Measurements from ENCODE around the gene CORO2B.
"Not testable (repeated sequence)": the region's sequence is repeated elsewhere in the genome, so short reads cannot be mapped to it uniquely, and the experiment has no call there.

Gene CORO2B

GRCh38 chr15:68643216-68643830, 64.5 kb downstream of the CORO2B start:
- no peak for TF ChIP-seq CTCF (IDR thresholded peaks at IDR 0.05; ENCODE audit: insufficient read depth, low read depth, low read length, missing control alignments)
- DNase-seq (ENCODE audit: low read depth) = no peak
- H3K4me3 ChIP-seq (ENCODE audit: low read depth, low read length) = no peak overlapping the region

DNA sequence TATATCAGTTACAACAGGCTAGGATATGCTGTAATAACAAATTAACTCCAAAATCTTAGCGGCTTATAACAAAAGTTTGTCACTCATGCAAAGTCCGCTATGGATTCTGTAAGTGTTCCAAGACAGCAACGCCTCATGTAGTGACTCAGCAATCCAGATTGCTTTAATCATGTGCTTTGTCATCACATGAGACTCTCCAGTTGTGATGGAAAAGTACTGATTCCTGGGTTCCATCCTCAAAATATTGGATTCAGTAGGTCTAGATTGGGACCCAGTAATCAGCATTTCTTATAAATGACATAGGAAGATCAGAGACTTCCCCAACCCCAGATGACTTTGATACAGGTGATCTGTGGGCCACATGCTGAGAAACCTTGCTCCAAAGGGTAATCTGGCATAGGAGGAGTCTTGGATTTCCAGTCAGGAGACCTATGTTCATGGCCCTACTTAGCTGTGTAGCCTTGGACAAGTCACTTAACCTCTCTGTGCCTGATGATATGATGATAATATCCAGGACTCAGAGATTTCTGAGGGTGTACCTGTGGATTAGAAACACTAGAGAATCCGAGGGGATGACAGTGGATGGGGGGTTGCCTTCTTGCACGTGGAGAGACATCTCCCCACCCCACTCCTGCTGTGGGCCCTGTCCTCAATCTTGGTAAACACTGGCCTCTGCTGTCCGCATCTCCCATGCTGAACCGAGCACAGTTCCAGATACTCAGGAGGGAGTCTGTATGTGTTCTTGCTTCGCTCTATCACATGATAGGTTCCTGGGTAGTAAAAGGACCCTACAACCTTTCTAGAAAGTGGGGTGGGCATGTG, 65.5 kb downstream of the CORO2B start:
- DNase-seq (ENCODE audit: low read depth) = no peak
- TF ChIP-seq CTCF (IDR thresholded peaks at IDR 0.05; ENCODE audit: insufficient read depth, low read depth, low read length, missing control alignments) = no peak
- H3K4me3 ChIP-seq (ENCODE audit: low read depth, low read length) = no peak overlapping the region

- TF ChIP-seq CTCF (IDR thresholded peaks at IDR 0.05; ENCODE audit: insufficient read depth, low read depth, low read length, missing control alignments) = no peak
- no peak overlapping the region for H3K4me3 ChIP-seq (ENCODE audit: low read depth, low read length)
- no peak for DNase-seq (ENCODE audit: low read depth)
These were observed 66.2 kb downstream of the CORO2B start for GRCh38 chr15:68644996-68645395.

GRCh38 chr15:68646156-68646555, 67.4 kb downstream of the CORO2B start:
- H3K4me3 ChIP-seq (ENCODE audit: low read depth, low read length) = no peak overlapping the region
- no peak for TF ChIP-seq CTCF (IDR thresholded peaks at IDR 0.05; ENCODE audit: insufficient read depth, low read depth, low read length, missing control alignments)
- DNase-seq (ENCODE audit: low read depth) = no peak

GRCh38 chr15:68646696-68647095, 67.9 kb downstream of the CORO2B start:
- DNase-seq (ENCODE audit: low read depth) = no peak
- no peak overlapping the region for H3K4me3 ChIP-seq (ENCODE audit: low read depth, low read length)
- TF ChIP-seq CTCF (IDR thresholded peaks at IDR 0.05; ENCODE audit: insufficient read depth, low read depth, low read length, missing control alignments) = no peak

- not testable (repeated sequence) for DNase-seq (ENCODE audit: low read depth); H3K4me3 ChIP-seq (ENCODE audit: low read depth, low read length)
These were observed 68.6 kb downstream of the CORO2B start for GRCh38 chr15:68647361-68647760.

GRCh38 chr15:68650901-68651709, 72.3 kb downstream of the CORO2B start:
- H3K4me3 ChIP-seq (ENCODE audit: low read depth, low read length) = no peak overlapping the region
- TF ChIP-seq CTCF (IDR thresholded peaks at IDR 0.05; ENCODE audit: insufficient read depth, low read depth, low read length, missing control alignments) = peak; percentile 82
- peak; percentile 56 for DNase-seq (ENCODE audit: low read depth)

Measured in GM12865 (cell line).